Activated naive CD4-positive, alpha-beta T cell treated with Interleukin-2 at 50 U/mL for 16 hours (primary cell): Measurements from ENCODE around the gene UAP1.

Experiments used
- DNase-seq: peaks from one replicate; pipeline ENCODE4 v3.0.0-alpha.2; 2020

Gene UAP1

DNA sequence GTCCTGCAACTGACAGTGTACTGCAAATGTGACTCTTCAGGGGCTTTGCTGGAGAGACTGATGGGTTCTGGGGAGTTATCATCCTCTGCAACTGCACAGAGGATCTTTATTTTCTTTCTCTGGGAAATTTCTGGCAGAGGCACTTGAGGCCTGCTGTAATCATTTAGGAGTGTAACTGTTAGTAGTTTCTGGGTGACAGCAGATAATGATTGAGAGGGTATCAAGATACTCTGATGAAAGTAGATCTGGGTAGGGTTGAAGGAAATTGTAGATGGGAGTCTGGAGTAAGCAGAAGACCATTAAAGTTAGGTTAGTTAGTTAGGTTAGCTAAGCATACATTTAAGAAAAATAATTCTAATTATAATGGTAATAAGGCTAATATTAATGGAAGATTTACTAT is 59.7 kb downstream of the UAP1 start:
- DNase-seq: no peak

DNA sequence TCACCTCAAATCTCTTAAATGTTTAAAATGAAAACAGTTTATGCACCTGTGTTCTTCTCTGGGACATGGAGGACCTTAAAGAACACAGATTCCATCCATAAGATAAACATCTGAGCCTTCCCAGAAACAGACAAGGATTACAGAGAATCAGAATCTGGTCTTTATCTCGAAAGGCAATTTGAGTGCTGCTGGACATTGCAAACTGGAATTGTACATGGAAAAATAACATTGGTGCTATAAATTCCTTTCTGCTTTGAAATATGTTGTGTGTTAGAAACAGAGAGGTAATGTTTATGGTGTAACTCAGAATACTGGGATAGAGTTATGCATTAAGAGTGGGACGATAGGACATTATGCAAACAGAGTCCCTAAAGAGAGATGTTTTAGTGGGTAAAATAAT is 64.2 kb downstream of the UAP1 start:
- no peak for DNase-seq

DNA sequence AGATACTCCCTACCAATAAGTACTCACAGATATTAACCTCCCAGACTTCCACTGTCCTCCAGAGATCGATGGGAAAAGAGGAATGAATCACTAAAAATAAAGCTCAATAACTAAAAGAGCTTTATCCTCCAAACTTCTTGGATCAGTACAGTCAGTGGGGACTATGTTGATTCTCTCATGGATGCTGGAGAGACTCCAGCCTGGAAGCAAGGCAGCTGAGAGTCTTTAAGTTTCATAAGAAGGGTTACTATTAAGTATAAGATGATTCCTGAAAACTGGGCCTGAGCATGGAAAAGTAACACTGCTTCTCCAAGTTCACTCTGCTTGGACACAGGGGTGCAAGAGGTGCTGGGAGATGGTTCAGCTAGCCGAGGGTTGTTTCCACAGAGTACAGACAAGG is 64.6 kb downstream of the UAP1 start:
- DNase-seq: no peak

DNA sequence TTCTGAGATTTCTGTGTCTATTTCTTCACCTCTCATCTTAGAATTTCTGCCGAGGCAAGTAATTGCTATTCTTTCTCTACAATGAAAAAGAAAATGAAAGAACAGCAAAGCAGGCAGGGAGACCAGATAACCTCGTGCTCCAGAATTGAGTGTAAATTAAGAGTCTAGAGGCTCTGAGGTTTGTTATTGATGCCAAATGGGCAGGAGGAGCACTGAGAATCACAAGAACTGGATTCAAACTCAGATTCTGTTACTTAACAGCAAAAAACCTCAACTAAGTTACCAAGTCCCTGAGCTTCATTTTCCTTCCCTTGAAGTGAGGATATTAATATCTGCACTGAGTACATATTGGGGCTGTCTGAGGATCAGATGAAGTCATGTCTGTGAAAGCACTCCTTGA is 65.2 kb downstream of the UAP1 start:
- no peak for DNase-seq

DNA sequence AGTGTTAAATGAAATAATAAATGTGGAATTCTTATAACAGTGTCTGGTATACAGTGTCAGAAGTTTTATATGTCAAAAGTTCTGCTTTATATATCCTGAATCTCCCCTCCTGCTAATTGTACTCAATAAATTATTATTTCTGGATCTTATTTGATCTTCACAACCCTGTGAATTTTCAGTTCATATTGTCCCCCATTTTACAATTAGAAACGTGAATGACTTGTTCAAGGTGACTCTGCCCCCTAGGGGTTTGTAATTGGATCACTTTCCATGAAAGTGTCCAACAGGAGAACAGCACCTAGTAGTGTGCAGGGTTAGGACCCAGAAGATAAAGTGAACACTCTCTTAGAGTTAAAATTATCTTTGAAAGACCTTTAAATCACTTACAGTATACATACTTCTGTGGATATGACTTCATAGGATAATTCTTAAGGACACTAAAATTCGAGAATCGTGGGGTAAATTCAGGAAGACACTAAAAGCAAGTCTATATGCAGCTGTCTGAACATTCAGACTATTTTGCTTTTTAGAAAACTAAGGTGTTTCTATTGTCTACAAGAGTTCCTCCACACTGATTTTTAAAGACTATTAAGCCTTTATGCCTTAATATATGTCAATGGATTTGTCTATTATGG is 66.3 kb downstream of the UAP1 start:
- DNase-seq: no peak

DNA sequence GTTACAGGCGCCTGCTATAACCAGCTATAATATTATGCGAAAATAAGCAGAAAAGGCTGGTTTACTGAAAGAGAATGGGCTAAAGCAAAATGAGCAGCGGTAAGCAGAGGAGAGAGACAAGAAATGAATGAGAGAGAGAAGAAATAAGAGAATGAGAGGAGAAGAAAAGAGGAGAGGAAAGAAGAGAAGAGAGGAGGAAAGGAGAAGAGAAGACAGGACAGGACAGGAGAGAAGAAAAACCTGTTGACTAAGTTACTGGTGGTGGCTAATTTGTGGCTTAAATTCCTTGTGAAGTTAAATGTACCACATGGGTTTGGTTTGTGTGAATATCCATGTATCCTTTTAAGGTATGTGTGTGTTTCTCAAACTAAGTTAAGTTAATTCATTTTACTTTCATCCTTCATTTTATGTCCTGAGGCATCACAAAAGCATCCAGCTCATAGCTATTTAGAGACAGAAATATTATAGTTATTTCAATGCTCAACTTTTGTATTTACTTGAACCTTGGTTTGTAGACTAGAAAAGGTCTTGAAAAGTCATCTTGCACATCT is 67.6 kb downstream of the UAP1 start:
- no peak for DNase-seq

DNA sequence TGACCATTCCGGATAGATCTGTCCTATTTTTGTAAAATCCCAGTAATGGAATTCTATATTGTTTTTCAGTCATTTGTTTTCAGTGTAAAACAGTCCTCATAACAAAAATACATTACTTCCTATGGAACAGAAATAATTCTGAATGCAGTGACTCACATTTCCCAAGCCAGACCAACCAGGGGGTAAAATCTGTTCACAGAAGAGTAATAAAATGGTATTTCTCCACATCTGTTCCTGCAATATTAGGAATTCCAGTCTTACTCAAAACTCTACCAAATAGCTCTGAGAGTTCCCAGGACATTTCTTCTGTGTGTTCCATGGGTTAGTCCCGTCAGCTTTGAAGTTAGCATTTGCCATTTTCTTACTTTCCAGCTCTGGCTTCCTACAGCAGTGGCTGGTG is 68.1 kb downstream of the UAP1 start:
- DNase-seq: no peak

DNA sequence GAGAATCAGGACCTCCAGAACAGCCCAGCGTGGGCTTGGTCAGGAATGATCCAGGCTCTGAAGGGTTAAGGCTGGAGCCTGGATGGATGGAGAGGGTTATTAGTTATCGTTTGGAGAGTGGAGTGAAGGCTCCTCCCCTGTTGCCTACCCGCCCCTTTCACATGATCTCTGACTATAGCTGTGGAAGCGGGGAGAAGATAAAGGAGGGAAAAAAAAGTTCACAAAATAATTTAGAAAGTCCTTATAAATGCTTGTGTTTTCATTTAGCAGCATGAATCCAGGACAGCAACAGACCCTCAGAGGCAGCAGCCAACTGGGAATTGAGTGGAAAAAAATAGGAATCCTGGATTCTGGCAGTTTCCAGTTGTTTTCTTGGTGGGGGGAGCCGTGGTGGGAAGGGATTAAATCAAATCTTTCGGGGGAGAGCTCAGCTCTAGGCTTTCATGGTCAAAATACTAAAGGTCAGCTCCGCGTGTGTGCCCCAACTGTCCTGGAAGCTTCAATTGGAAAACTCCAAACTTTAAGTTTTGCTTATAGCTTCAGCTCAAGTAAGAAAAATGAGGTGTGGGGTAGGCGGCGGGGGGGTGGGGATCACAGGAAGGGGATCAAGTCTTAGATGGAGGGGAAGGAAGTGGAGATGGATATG is 70.1 kb downstream of the UAP1 start:
- DNase-seq: no peak

DNA sequence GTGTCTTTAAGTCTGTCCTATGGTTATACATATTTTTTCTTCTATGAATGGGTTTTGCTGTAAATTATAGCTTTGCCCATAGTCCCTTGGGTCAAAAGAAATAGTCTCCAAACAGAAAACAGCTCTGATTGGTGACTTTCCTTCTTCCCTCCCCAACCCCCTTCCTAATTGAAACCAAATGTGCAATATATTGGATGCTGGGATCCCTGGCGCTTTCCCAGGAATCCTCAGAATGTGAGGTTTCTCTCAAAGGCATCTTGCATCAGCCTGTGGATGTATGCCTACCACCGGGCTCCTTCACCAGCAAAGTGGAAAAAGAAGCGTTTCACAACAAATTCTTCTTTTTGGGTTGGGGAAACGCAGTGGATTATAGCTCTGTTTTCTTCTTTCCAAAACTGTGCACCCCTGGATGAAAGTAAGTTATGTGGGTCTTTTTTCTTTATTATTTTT is 70.7 kb downstream of the UAP1 start, which contains the start of gene DDR2:
Gene DDR2 (plus strand): TSS at position 248 of the 450 bp plus-strand sequence. CDS start 86,600 bp downstream, outside the sequence.
- DNase-seq: no peak

DNA sequence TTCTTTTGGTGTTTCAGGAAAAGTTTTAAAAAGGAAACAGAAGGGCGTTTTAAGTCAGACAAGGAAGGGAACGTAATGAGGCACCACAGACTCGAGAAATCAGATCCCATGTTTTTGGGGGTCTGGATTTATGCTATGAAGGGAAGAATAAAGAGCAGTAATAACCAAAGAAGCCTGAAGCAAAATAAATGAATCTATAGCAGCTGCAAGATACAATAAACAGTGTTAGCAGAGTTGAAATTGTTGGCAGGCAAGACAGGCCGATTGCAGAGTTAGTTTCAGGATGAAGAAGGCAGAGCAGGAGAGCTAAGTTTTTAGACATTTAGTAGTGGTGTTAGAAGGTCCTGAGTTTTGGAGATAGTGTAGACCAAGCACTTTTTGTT is 71.2 kb downstream of the UAP1 start:
- DNase-seq: no peak

DNA sequence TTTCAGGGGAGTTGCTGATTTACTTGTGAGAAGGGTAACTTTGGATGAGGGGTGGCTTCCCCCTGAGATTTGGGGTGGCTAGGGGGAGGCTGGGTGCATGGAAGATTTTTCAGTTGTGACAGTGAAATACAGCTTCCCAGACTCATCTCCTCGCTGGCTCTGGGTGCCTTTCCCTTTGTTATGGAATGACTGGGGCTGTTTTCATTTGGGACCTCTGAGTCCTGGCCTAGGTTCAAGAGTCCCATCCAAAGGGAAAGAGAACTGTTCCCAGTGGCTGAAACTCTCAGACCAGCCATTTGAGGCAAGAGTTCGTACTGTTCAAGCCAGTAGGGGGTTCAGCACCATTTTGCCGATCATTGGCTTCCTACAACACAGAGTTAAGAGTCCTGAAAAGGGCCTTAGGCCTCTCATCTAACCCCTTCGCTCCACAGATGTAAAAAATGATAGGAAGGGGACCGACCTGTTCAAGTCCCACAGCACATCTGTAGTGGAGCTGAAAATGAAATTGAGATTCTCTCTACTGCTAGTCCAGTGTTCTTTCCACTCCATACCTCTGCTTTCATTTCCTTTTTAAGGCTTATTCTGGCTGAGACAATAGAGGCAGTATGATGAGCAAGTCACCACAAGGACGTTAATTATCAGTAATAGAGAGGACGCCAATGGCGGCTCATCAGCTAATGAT is 71.7 kb downstream of the UAP1 start:
- DNase-seq: no peak

DNA sequence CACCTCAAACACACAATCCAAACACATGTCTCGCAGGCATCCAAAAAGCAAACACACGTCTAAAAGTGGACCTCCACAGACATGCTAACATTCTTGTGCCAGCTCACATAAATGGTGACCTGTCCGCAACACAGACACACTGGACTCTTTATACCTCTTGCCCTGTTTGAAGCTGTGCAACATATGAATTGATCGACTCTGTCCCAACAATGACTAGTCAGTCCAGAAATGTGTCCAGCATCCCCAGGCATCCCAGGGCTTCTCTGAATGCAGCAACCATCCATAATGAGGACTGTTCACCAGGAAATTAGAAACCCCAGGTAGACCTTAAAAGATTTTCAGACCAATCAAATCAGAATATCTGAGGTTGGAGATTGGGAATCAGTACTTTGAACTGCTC is 73.9 kb downstream of the UAP1 start:
- DNase-seq: no peak

DNA sequence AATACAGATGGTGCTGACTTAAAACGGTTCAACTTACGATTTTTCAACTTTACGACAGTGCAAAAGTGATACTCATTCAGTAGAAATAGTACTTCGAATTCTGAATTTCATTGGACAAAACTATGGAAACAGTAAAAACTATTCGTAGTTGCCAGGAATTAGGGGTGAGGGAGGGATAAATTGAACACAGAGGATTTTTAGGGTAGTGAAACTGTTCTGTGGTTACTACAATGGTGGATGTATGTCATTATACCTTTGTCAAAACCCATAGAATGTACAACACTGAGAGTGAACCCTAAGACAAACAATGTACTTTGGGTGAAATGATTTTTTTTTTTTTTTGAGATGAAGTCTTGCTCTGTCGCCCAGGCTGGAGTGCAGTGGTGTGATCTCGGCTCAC is 78.2 kb downstream of the UAP1 start:
- no peak for DNase-seq

DNA sequence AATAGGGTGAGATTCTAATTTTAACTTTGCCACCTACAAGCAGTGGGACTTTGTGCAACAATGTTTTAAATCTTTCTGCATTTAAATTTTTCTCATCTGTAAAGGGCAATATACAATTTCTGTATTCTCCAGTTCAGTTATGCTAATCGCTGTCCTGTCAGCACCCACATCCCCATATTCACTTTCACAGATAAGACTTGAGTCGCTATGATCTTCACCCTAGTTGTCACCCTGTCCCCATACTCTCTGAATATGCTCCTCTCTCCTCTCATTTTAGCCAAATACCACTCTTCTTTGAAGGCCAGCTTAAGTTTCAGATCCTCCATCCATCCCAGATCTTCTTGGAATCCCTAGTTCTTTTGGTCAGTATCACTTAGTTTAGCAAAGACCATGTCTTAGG is 79.6 kb downstream of the UAP1 start:
- no peak for DNase-seq

DNA sequence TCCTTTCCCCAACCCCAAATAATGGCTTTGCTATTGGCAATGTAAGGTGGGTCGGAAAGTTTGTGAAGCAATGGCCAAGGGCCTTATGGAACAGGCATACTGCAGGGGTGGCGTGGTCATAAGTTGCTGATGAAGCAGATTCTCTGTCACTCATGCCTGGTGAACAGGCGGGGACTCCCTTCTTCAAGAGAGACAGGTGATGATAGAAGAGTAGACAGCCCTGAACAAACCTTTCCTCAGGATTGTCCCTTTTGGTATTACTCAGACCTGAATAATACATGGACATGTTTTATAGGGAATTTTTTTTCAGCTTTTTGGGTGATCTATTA is 83.4 kb downstream of the UAP1 start:
- no peak for DNase-seq

DNA sequence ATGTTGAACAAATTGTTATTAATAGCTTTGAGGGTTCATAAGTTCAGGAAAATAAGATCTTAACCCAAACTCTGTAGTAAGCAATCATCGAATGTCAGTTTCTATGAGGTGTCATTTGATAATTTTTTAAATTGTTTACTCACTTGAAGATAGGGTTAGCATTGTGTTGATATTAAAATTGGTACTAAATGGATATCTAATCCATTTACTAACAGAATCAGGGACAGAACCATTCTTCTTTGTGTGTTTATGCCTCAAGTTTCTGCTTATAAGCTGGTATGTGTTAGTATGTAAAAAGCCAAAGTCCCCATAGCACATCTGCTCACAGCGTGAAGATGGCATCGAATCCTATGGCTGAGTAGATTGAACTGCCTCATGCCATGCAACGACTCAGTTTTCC is 84.1 kb downstream of the UAP1 start:
- no peak for DNase-seq

DNA sequence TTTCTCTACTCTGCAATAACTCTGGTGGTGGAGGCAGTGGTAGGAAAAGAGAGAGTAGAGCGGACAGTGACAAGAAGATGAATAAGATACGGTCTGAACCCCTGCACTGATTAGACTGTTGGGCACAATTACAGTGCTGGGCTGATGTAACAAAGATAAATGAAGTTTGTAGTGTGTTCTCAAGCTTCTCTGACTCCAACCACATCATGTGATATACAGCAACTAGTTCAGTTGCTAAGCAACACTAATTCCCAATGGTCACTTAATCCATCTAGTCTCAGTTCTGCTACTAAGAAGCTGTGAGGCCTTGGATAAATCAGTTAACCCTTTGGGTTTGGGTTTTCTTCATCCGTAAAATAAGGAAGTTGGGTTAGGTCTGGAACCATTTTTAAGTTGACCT is 88.1 kb downstream of the UAP1 start:
- DNase-seq: no peak
